OCI-LY1 (cell line): ENCODE results near the gene C11orf24.

Experiments
- H2AFZ ChIP-seq: fragments of 200-600 bp; sonication (generic), shearing (Covaris generic); 2 replicates; pipeline ENCODE4 v1.6.0; 2014; ENCODE audit warnings: antibody characterized with exemption, mild to moderate bottlenecking, low read length
- H3F3A ChIP-seq: fragments of 200-600 bp; sonication (generic), shearing (Covaris generic); 2 replicates; pipeline ENCODE4 v1.6.0; 2014; ENCODE audit warnings: mild to moderate bottlenecking, antibody characterized with exemption, low read length, moderate library complexity; ENCODE audit not compliant: insufficient read depth
- H3K27ac ChIP-seq: fragments of 200-600 bp; sonication (generic); 2 replicates; pipeline ENCODE4 v1.5.1; 2014; ENCODE audit warnings: low read length, mixed run types, mild to moderate bottlenecking, low read depth; ENCODE audit not compliant: poor library complexity, severe bottlenecking
- H3K27me3 ChIP-seq: fragments of 200-600 bp; sonication (generic); 2 replicates; pipeline ENCODE4 v1.6.0; 2014; ENCODE audit warnings: antibody characterized with exemption, mild to moderate bottlenecking, low read length, moderate library complexity; ENCODE audit not compliant: insufficient read depth
- H3K36me3 ChIP-seq: fragments of 200-600 bp; sonication (generic); 2 replicates; pipeline ENCODE4 v1.6.1; 2014; ENCODE audit warnings: mild to moderate bottlenecking, antibody characterized with exemption, low read length, moderate library complexity, mixed read lengths; ENCODE audit not compliant: insufficient read depth
- H3K4me1 ChIP-seq: fragments of 200-600 bp; sonication (generic); 2 replicates; pipeline ENCODE4 v1.5.1; 2014; ENCODE audit warnings: mild to moderate bottlenecking, low read length, moderate library complexity; ENCODE audit not compliant: insufficient read depth, severe bottlenecking
- H3K4me2 ChIP-seq: fragments of 200-600 bp; sonication (generic), shearing (Covaris generic); 2 replicates; pipeline ENCODE4 v1.6.1; 2014; ENCODE audit warnings: low read length
- H3K4me3 ChIP-seq: fragments of 200-600 bp; sonication (generic); 2 replicates; pipeline ENCODE4 v1.5.1; 2014; ENCODE audit warnings: low read length, low read depth, mild to moderate bottlenecking, mixed read lengths; ENCODE audit not compliant: poor library complexity, severe bottlenecking
- H3K79me2 ChIP-seq: fragments of 200-600 bp; shearing (Covaris generic); 2 replicates; pipeline ENCODE4 v1.6.1; 2016; ENCODE audit warnings: mixed run types, low read length, mixed read lengths; ENCODE audit not compliant: insufficient read depth
- H3K9ac ChIP-seq: fragments of 200-600 bp; sonication (generic), shearing (Covaris generic); 2 replicates; pipeline ENCODE4 v1.6.1; 2014; ENCODE audit warnings: mild to moderate bottlenecking, low read length, mixed read lengths
- H3K9me2 ChIP-seq: fragments of 200-600 bp; sonication (generic), shearing (Covaris generic); 2 replicates; pipeline ENCODE4 v1.6.1; 2014; ENCODE audit warnings: low read depth, mild to moderate bottlenecking, low read length, mixed read lengths
- H3K9me3 ChIP-seq: fragments of 200-600 bp; shearing (Covaris generic); 2 replicates; pipeline ENCODE4 v1.6.1; 2014; ENCODE audit warnings: low read length, mixed read lengths
- H4K20me1 ChIP-seq: fragments of 200-600 bp; sonication (generic), shearing (Covaris generic); 2 replicates; pipeline ENCODE4 v1.6.0; 2016; ENCODE audit warnings: mild to moderate bottlenecking, low read length; ENCODE audit not compliant: insufficient read depth
- CTCF ChIP-seq: fragments of 200-600 bp; sonication (generic), shearing (Covaris generic); IDR thresholded peaks from 2 replicates; pipeline ENCODE4 v1.5.1; 2017; ENCODE audit warnings: mild to moderate bottlenecking, antibody characterized with exemption, low read length, moderate library complexity, mixed read lengths
- EZH2 ChIP-seq: fragments of 200-600 bp; sonication (generic), shearing (Covaris generic); IDR thresholded peaks from 2 replicates; pipeline ENCODE4 v1.8.0; 2017; ENCODE audit warnings: borderline replicate concordance, mixed run types, mild to moderate bottlenecking, antibody characterized with exemption, low read length, moderate library complexity, mixed read lengths

The C11orf24 gene

GRCh38 chr11:68242616-68243015 lies 29.2 kb downstream of the C11orf24 start:
- Histone ChIP-seq H3K4me1 (no peaks in the 10 kb centered on the region), H3K27me3 (0 out of 2 replicates have a peak, but pooled peaks cover 4% of the 10 kb centered on the region), H3K9me2 (no peaks in the 10 kb centered on the region), H3K4me2 (no peak overlapping the region), H3K9me3 (no peaks in the 10 kb centered on the region), H3K27ac (no peak overlapping the region), H2AFZ (no peak overlapping the region), H3K79me2 (no peaks in the 10 kb centered on the region), H3K9ac (no peak overlapping the region), H4K20me1 (no peaks in the 10 kb centered on the region), H3K4me3 (no peak overlapping the region), H3F3A (no peaks in the 10 kb centered on the region), H3K36me3 (no peaks in the 10 kb centered on the region)
- TF ChIP-seq CTCF (no peak), EZH2 (no peak)

- Histone ChIP-seq H3K27me3 (peaks cover 9% of the 10 kb centered on the region; the same call in 1 of the 2 replicates), H4K20me1 (no peaks in the 10 kb centered on the region), H3K36me3 (no peaks in the 10 kb centered on the region; the same call in 1 of the 2 replicates), H3K9ac (no peak overlapping the region), H3K4me2 (no peak overlapping the region), H2AFZ (no peak overlapping the region), H3K4me3 (no peak overlapping the region), H3K79me2 (no peaks in the 10 kb centered on the region), H3K4me1 (no peaks in the 10 kb centered on the region), H3K27ac (no peak overlapping the region), H3K9me3 (peaks cover 14% of the 10 kb centered on the region), H3F3A (no peaks in the 10 kb centered on the region), H3K9me2 (no peaks in the 10 kb centered on the region)
- TF ChIP-seq CTCF (no peak), EZH2 (no peak)
These were observed 40.2 kb downstream of the C11orf24 start for GRCh38 chr11:68231621-68232020.

GRCh38 chr11:68229601-68230000 lies 42.2 kb downstream of the C11orf24 start:
- no peak for TF ChIP-seq EZH2
- Histone ChIP-seq H3K27me3 (peaks cover 15% of the 10 kb centered on the region; the same call in 1 of the 2 replicates), H3K36me3 (no peaks in the 10 kb centered on the region; the same call in 1 of the 2 replicates), H3K4me2 (no peak overlapping the region), H3K79me2 (no peaks in the 10 kb centered on the region), H3F3A (no peaks in the 10 kb centered on the region), H2AFZ (no peak overlapping the region), H3K27ac (no peak overlapping the region), H3K4me3 (no peak overlapping the region), H3K9me3 (peaks cover 14% of the 10 kb centered on the region), H3K4me1 (no peaks in the 10 kb centered on the region), H3K9me2 (no peaks in the 10 kb centered on the region), H4K20me1 (no peaks in the 10 kb centered on the region), H3K9ac (no peak overlapping the region)

GRCh38 chr11:68226421-68226820 lies 45.4 kb downstream of the C11orf24 start:
- no peak overlapping the region for H3K27ac ChIP-seq
- peaks cover 15% of the 10 kb centered on the region; the same call in 1 of the 2 replicates for H3K27me3 ChIP-seq

More at GRCh38 chr11:68226421-68226820, 45.4 kb downstream of the C11orf24 start:
- H3K4me3 ChIP-seq, result no peak overlapping the region
- H3K4me1 ChIP-seq, result no peaks in the 10 kb centered on the region
- H2AFZ ChIP-seq, result no peak overlapping the region
- peaks cover 14% of the 10 kb centered on the region for H3K9me3 ChIP-seq
- H3K9ac ChIP-seq, result no peak overlapping the region
- no peaks in the 10 kb centered on the region for H3K9me2 ChIP-seq
- no peaks in the 10 kb centered on the region for H3F3A ChIP-seq
- TF ChIP-seq EZH2 (no peak), CTCF (no peak)
- H3K4me2 ChIP-seq, result no peak overlapping the region
- no peaks in the 10 kb centered on the region for H4K20me1 ChIP-seq
- H3K79me2 ChIP-seq, result no peaks in the 10 kb centered on the region
- H3K36me3 ChIP-seq, result no peaks in the 10 kb centered on the region; the same call in 1 of the 2 replicates
